Measurements from ENCODE around the gene XYLT1.

DNA sequence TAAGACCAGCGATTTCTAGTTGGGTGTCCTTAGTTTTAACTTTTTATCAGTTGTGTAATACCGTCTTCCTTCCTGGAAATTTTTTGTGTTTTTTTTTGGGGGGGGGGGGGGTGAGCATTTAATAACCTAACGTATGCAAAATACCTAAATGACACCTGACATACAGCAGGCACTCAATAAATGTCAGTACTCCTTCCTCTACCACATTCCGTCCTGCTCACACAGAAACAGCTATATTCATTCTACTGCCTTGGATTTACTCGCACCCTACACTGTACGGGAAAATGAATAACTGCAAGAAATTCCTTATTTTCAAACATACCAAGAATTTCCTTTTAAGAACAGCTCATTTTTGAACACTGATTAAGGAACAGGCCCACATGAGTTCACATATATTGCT lies 5.3 kb downstream of the XYLT1 start:
- TF ChIP-seq, protein P1, sequence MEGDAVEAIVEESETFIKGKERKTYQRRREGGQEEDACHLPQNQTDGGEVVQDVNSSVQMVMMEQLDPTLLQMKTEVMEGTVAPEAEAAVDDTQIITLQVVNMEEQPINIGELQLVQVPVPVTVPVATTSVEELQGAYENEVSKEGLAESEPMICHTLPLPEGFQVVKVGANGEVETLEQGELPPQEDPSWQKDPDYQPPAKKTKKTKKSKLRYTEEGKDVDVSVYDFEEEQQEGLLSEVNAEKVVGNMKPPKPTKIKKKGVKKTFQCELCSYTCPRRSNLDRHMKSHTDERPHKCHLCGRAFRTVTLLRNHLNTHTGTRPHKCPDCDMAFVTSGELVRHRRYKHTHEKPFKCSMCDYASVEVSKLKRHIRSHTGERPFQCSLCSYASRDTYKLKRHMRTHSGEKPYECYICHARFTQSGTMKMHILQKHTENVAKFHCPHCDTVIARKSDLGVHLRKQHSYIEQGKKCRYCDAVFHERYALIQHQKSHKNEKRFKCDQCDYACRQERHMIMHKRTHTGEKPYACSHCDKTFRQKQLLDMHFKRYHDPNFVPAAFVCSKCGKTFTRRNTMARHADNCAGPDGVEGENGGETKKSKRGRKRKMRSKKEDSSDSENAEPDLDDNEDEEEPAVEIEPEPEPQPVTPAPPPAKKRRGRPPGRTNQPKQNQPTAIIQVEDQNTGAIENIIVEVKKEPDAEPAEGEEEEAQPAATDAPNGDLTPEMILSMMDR (IDR thresholded peaks at IDR 0.05): no peak
- TF ChIP-seq POLR2A (IDR thresholded peaks at IDR 0.05): no peak

Measured in esophagus squamous epithelium (tissue), 4 donors.